ENCODE results near the gene MAU2. TPM values are rescaled to one million over a fixed set of nuclear protein-coding genes. Genes with fewer than 3 reads are reported as not detected.

The MAU2 gene
- total RNA-seq, 1 donor from 2014 or later: 40.8 TPM

- DNase-seq: no peak
Observed at GRCh38 chr19:19306191-19306590, 14.4 kb upstream of the MAU2 start.

- DNase-seq: no peak
Observed at GRCh38 chr19:19308373-19308772, 12.3 kb upstream of the MAU2 start.

GRCh38 chr19:19315444-19315843 lies 5.2 kb upstream of the MAU2 start:
- DNase-seq: no peak

GRCh38 chr19:19316082-19316481 lies 4.5 kb upstream of the MAU2 start:
- no peak for DNase-seq

GRCh38 chr19:19319732-19320360 lies 783 bp upstream of the MAU2 start:
- DNase-seq: no peak

GRCh38 chr19:19321141-19321577 lies 530 bp downstream of the MAU2 start:
- DNase-seq: peak; percentile 45

GRCh38 chr19:19324059-19324770 lies 3.6 kb downstream of the MAU2 start:
- no peak for DNase-seq

- DNase-seq: no peak
Observed at GRCh38 chr19:19327672-19328071, 7.0 kb downstream of the MAU2 start.

GRCh38 chr19:19329126-19329525 lies 8.5 kb downstream of the MAU2 start:
- DNase-seq: peak; percentile 65

- DNase-seq: no peak
Observed at GRCh38 chr19:19334063-19334988, 13.7 kb downstream of the MAU2 start.

GRCh38 chr19:19334989-19335344 lies 14.3 kb downstream of the MAU2 start:
- no peak for DNase-seq

- no peak for DNase-seq
Observed at GRCh38 chr19:19335408-19336158, 15.0 kb downstream of the MAU2 start.

GRCh38 chr19:19336597-19336996 lies 16.0 kb downstream of the MAU2 start:
- no peak for DNase-seq

GRCh38 chr19:19337120-19337519 lies 16.5 kb downstream of the MAU2 start:
- no peak for DNase-seq

GRCh38 chr19:19338082-19338481 lies 17.5 kb downstream of the MAU2 start:
- no peak for DNase-seq

- DNase-seq: no peak
Observed at GRCh38 chr19:19341026-19341425, 20.4 kb downstream of the MAU2 start.

- peak; percentile 82 for DNase-seq
Observed at GRCh38 chr19:19342086-19343015, 21.7 kb downstream of the MAU2 start.

GRCh38 chr19:19343016-19343362 lies 22.4 kb downstream of the MAU2 start:
- no peak for DNase-seq

- DNase-seq: no peak
Observed at GRCh38 chr19:19343762-19344161, 23.1 kb downstream of the MAU2 start.

- DNase-seq: no peak
Observed at GRCh38 chr19:19345232-19345631, 24.6 kb downstream of the MAU2 start.

GRCh38 chr19:19345970-19346369 lies 25.3 kb downstream of the MAU2 start:
- no peak for DNase-seq

Measured in dermis blood vessel endothelial cell (primary cell).